OCI-LY7 (cell line): ENCODE results near the gene PEAK3. TPM values are rescaled to one million over a fixed set of nuclear protein-coding genes. Genes with fewer than 3 reads are reported as not detected.
A peak's percentile ranks its signal among the peaks of the same experiment; 100 is the strongest.

ENCODE experiments used
- BruUV-seq: library from RNA; stranded (reverse); fragments of 400-500 nt; replicated peaks from 2 replicates; lab custom pipeline; 2021; lab: Mats Ljungman, UMichigan
- CTCF ChIA-PET: fragments of 300-600 bp; sonication (Branson Sonifier 250); formaldehyde crosslinking; loops from one replicate; lab custom pipeline; 2022; ENCODE audit warnings: antibody characterized with exemption; ENCODE audit not compliant: unreplicated experiment; lab: Charles Lee
- POLR2A ChIA-PET: fragments of 300-600 bp; sonication (Branson Sonifier 250); formaldehyde crosslinking; loops from one replicate; lab custom pipeline; 2022; ENCODE audit warnings: antibody characterized with exemption; lab: Charles Lee
- DNase-seq: peaks from one replicate; pipeline ENCODE4 v3.0.0-alpha.2; 2015; ENCODE audit warnings: low spot score
- H2AFZ ChIP-seq: fragments of 200-600 bp; sonication (generic), shearing (Covaris generic); 2 replicates; pipeline ENCODE4 v1.6.1; 2014; ENCODE audit warnings: mild to moderate bottlenecking, antibody characterized with exemption, low read length, moderate library complexity
- H3K27ac ChIP-seq: fragments of 200-600 bp; sonication (generic); 2 replicates; pipeline ENCODE4 v1.5.1; 2014; ENCODE audit warnings: mixed run types, low read depth, mild to moderate bottlenecking, moderate library complexity, low read length, inconsistent platforms; ENCODE audit not compliant: poor library complexity, severe bottlenecking
- H3K36me3 ChIP-seq: fragments of 200-600 bp; sonication (generic); 2 replicates; pipeline ENCODE4 v1.6.1; 2014; ENCODE audit warnings: mild to moderate bottlenecking, antibody characterized with exemption, low read length, moderate library complexity, mixed read lengths; ENCODE audit not compliant: insufficient read depth
- H3K4me1 ChIP-seq: fragments of 200-600 bp; sonication (generic); 2 replicates; pipeline ENCODE4 v1.5.1; 2014; ENCODE audit warnings: mild to moderate bottlenecking, low read length; ENCODE audit not compliant: insufficient read depth, poor library complexity, severe bottlenecking
- H3K4me2 ChIP-seq: fragments of 200-600 bp; sonication (generic); 2 replicates; pipeline ENCODE4 v1.6.1; 2014; ENCODE audit warnings: mild to moderate bottlenecking, low read length
- H3K4me3 ChIP-seq: fragments of 200-600 bp; sonication (generic); 2 replicates; pipeline ENCODE4 v1.5.1; 2014; ENCODE audit warnings: mild to moderate bottlenecking, low read depth, low read length; ENCODE audit not compliant: poor library complexity, severe bottlenecking
- H3K79me2 ChIP-seq: fragments of 200-600 bp; sonication (generic); 2 replicates; pipeline ENCODE4 v1.6.1; 2016; ENCODE audit warnings: low read depth, mild to moderate bottlenecking, low read length, moderate library complexity, mixed read lengths; ENCODE audit not compliant: insufficient read depth
- H3K9me2 ChIP-seq: fragments of 200-600 bp; sonication (generic); 2 replicates; pipeline ENCODE4 v1.6.1; 2016; ENCODE audit warnings: mild to moderate bottlenecking, low read length, mixed read lengths; ENCODE audit not compliant: insufficient read depth
- H3K9me3 ChIP-seq: fragments of 200-600 bp; sonication (generic); 2 replicates; pipeline ENCODE4 v1.6.1; 2014; ENCODE audit warnings: mild to moderate bottlenecking, mixed run types, low read length, mixed read lengths
- H4K20me1 ChIP-seq: fragments of 200-600 bp; sonication (generic); 2 replicates; pipeline ENCODE4 v1.6.1; 2014; ENCODE audit warnings: mild to moderate bottlenecking, antibody characterized with exemption, low read length, moderate library complexity, mixed read lengths; ENCODE audit not compliant: insufficient read depth
- CTCF ChIP-seq: fragments of 200-600 bp; sonication (generic); conservative IDR thresholded peaks from 2 replicates; pipeline ENCODE4 v1.5.1; 2014; ENCODE audit warnings: mild to moderate bottlenecking, antibody characterized with exemption, low read length, moderate library complexity, mixed read lengths
- EZH2phosphoT487 ChIP-seq: fragments of 200-600 bp; sonication (generic); IDR thresholded peaks from 2 replicates; pipeline ENCODE4 v1.6.1; 2018; ENCODE audit warnings: low read depth, borderline replicate concordance, mild to moderate bottlenecking, mixed run types, antibody characterized with exemption, low read length, moderate library complexity, mixed read lengths
- intact Hi-C: fragments of 100-400 bp; cut with micrococcal nuclease; formaldehyde crosslinking; loops from one replicate; pipeline ENCODE4 v1.10.0; 2022; ENCODE audit not compliant: unreplicated experiment
- total RNA-seq, 2 experiments: library from RNA; depleted of rRNA in 1 of 2; stranded (reverse); fragments of >200 nt in 1 of 2; shearing (Covaris generic) in 1 of 2; gene quantifications; 2 replicates each; pipeline ENCODE4 v1.2.3, GENCODE V29; 2014 to 2022

The PEAK3 gene
- total RNA-seq, 2 experiments from 2014 or later: not detected

GRCh38 chr19:2249010-2249866 lies 32.7 kb downstream of the PEAK3 start, which contains the start of gene AMH:
Gene AMH, plus strand, starts transcription at chr19:2249323. Its CDS starts 10 bp downstream, at chr19:2249333.
- ChIA-PET POLR2A (interaction anchor here (0.9 kb wide), 1 partner anchor 10 kb away, joined by 3 read pairs; no protein-coding TSS in a partner anchor), CTCF (no interaction called here)
- no peaks in the 10 kb centered on the region for H3K79me2 ChIP-seq
- no TSS peak for BruUV-seq
- no peak within 1 kb of the TSS for H3K4me3 ChIP-seq
- no peaks in the 10 kb centered on the region for H4K20me1 ChIP-seq
- no peaks in the 10 kb centered on the region for H3K9me3 ChIP-seq
- no peaks in the 10 kb centered on the region for H3K9me2 ChIP-seq
- no peak within 1 kb of the TSS for H3K27ac ChIP-seq
- DNase-seq: no peak
- peaks cover 14% of the 10 kb centered on the region for H3K4me1 ChIP-seq
- no peak within 1 kb of the TSS for H3K4me2 ChIP-seq
- intact Hi-C loops: no loop called here
- H3K36me3 ChIP-seq: peaks cover 52% of the 10 kb centered on the region
- no peak within 1 kb of the TSS for H2AFZ ChIP-seq
- TF ChIP-seq CTCF (0 out of 2 replicates have a peak, but pooled peaks have one; percentile 23), EZH2phosphoT487 (no peak)

- TF ChIP-seq EZH2phosphoT487 (no peak), CTCF (no peak)
- ChIA-PET POLR2A (interaction anchor here (0.9 kb wide), 1 partner anchor 11 kb away, joined by 3 read pairs; no protein-coding TSS in a partner anchor), CTCF (no interaction called here)
- no peaks in the 10 kb centered on the region for H3K9me2 ChIP-seq
- no peak overlapping the region for H3K4me2 ChIP-seq
- BruUV-seq: TSS peak; percentile 93
- DNase-seq: no peak
- H3K4me1 ChIP-seq: peaks cover 10% of the 10 kb centered on the region
- intact Hi-C loops: no loop called here
- H3K36me3 ChIP-seq: peaks cover 60% of the 10 kb centered on the region
- no peaks in the 10 kb centered on the region for H3K9me3 ChIP-seq
- H3K79me2 ChIP-seq: peaks cover 3% of the 10 kb centered on the region; the same call in 1 of the 2 replicates
- H2AFZ ChIP-seq: no peak overlapping the region
- H3K4me3 ChIP-seq: no peak overlapping the region
- no peak overlapping the region for H3K27ac ChIP-seq
- H4K20me1 ChIP-seq: no peaks in the 10 kb centered on the region
These were observed 33.6 kb downstream of the PEAK3 start for GRCh38 chr19:2248136-2249009.
